ENCODE measurements around the gene SMTNL2.

Gene SMTNL2

DNA sequence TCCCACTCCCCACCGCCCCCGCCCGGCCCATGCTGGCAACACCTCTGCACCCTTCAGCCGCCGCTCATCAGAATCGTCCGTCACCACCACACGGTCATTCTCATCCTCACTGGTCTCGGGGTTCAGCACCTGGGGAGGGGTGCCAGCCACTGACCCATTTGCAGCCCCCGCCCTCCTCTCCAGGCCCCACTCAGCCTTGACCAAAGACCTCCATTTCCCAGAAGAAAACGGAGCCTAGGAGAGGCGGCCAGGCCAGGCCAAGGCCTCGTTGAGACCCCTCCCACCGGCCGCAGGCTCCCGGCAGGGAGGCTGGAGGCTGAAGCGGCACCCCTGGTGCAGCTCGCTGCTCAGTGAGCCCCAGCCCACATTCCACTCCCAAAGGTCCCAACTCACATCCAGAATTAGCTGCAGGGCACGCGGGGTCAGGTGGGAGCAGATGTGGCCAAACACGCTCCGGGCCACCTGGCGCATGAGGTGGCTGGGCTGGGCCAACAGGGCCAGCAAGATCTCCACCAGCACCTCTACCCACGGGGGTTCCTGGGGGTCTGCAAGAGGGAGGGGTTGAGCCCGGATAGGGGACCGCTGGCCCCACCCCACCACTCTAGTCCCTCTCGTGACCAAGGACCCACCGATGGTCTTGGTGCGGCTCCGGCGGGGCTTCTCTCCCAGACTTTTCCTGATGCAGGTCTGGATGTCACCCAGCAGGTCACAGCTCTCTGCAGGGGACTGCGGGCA, 38.9 kb upstream of the SMTNL2 start:
- no peak for DNase-seq (ENCODE audit: low spot score)

DNA sequence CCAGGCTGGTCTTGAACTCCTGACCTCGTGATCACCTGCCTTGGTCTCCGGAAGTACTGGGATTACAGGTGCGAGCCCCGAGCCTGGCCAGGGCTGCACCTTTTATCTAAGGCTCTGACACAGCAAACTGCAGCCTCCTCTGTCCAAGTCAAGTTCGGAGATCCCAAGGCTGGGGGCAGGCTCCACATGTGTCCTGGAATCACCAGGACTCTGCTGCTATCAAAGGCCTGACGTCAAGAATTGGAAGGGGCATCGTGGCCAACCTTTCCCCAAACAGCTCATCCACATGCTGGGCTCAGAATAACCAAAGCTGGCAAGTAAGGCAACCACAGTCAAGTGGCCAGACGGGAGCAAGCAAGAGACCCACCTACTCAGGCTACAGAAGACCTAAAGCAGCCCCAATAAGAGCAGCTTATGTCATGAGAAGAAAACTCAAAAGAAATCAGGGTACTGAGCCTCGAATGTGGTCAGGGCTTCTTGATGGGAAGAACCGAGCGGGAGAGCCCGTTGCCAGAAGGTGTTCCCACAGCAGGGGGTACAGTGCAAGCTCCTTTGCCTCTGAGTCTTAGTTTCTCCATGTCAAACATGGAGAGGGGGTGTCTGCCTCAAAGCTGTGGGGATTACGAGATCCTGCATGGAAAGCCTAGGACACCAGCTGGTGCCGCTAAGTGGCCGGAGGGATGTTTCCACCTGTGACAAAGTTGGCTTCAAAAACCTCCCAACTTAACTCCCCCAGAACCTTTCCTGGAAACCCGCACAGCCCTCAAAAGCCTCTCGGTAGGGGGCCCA, 37.0 kb upstream of the SMTNL2 start:
- DNase-seq (ENCODE audit: low spot score): no peak

DNA sequence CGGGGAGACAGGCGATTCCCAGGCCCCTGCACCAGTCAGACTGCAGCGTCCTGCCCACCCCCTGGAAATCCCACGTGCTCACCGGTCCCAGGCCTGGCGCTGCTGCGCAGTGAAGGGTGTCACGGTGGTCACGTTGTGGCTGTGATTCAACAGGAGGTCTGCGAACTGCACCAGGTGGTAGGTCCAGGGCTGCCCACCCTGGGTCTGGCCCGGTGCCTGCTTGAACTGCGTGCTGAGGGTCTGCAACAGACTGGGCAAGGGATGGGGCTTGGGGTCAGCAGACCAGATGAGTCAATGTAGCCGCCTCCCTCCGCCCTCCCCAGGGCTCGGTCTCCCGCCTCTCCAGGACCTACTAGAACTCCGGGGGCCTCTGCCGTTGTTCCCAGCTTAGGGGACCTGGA, 36.3 kb upstream of the SMTNL2 start:
- DNase-seq (ENCODE audit: low spot score): no peak

DNA sequence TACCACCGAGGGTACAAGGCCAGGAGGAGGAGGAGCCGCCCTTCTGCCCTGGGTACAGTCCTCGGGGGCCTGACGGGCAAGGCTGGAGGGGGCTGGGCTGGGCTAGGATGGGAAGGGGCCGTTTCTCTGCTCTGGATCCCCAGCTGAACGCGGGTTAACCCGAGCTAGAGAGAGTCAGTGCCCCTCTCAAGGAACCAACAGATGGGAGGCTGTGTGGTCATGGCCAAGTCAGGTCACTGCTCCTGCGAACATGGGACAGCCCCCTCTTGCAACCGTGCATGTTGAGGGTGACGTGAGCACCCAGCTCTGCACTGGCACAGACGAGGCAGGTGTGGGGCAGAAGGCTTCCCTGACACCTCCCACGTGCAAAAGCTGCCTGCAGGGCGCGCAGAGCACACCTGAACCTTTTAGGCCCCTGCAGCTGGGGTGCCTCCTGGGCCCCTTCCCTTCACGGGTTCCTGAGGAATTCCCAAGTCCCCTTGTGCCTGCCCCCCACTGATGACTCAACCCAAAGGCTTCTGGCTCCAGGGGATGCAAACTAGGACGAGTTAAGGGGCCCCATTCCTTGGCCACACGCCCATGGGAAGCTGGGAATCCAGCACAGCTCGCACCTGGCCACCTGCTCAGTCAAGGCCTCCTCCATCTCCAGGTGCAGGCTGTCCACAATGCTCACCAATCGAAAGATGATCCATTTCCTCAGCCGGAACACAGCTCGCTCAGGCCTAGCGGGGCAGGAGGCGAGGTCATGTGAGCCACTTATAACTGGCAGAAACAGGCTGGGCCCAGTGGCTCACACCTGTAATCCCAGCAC, 35.4 kb upstream of the SMTNL2 start:
- DNase-seq (ENCODE audit: low spot score): no peak

DNA sequence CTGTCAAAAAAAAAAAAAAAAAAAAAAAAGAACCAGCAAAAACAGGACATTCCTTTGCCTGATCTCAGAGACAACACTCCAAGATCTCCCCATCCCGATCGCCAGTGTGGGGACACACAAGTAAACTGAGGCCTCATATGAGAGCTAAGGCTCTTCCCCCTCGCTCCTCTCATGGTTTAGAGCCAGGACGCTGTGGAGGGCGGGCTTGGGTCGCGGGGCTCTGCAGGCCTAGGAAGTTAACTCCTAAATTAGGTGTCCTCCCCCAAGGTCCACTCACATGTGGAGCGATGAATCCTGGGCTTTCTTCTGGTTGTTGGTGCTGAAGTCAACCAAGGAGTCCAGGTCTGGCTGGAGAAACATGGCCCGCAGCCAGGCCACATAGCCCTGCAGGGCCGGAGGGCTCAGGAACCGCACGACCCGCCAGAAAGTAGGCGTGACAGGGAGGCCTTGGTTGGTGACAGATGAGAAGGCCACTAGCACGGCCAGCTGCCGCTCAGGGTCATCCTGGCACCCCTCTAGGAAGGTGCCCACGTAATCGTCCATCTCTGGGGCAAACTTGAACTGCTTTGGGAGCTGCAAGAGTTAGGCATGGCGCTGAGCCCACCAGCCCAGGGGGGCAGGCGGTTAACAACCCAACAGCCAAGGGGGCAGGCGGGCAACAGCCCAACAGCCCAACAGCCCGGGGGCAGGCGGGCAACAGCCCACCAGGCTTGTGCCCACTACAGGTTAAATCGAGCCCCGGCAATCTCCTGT, 34.4 kb upstream of the SMTNL2 start:
- no peak for DNase-seq (ENCODE audit: low spot score)

DNA sequence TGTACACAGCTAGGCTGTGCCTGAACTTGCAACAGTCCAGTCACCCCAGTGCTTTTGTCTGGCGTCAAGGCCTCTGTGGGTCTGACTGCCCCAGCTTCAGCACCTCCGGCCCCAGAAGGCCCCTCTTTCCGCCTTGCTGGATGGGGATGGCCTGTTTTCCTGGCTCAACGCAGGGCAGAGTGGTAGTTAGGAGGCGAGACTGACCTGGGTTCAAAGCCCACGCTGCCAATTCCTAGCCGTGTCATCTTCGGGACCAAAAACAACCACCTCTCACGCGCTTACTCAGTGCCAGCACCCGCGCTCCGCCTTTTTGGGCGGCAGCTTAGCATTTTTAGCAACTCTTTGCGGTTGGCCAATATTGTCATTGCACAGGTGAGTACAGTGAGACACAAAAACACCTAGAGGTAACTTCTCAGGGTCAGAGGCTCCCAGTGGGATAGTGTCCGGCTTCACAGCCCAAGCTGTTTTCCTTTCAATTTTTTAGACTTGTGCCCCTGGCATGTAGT, 33.7 kb upstream of the SMTNL2 start:
- DNase-seq (ENCODE audit: low spot score): no peak

DNA sequence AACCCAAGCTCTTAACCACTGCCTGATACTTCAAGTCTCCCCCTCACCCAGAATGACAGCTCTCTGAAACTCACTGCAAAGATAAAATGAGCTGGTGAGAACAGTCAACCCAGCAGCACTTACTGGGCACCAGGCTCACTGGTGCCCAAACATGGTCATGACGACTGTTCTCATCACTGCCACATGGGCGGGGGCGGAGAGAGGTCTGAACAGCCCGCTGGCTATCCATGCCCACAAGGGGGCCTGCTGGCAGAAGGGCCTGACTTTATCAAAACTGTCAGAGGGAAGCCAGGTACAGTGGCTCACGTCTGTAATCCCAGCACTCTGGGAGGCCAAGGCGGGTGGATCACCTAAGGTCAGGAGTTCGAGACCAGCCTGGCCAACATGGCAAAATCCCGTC, 33.2 kb upstream of the SMTNL2 start:
- DNase-seq (ENCODE audit: low spot score): no peak

DNA sequence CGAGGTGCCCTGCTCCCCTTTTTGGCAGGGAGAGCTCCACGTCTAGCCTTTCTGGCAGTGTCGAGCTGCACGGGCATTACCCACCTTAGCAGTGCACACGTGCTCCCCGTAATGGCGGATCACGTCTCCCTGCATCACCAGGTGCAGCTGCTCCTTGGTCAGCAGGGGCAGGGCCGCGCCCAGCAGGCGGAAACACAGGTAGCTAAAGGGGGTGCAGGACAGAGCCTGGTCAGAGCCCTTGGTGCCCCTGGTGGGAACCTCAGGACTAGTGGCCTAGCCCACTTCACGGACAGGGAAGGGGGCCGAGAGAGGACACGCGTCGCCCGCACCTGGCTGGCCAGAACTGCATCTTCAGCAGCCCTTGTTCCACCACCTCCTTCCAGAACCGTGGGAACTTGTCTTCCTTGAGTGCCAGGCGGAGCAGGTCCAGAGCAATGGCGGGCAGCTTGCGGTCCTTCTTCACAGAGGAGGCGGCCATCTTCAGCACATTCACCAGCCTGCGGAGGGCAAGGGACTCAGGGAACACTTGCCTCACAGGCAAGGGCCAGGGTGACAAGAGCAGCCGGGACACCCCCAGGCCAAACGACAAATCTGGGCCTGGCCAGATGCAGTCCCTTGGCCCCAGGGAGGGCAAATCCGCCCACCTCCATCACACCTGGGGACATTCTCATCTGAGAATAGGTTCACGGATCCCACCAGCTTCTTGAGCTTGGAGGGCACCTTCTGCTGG, 32.4 kb upstream of the SMTNL2 start:
- no peak for DNase-seq (ENCODE audit: low spot score)

DNA sequence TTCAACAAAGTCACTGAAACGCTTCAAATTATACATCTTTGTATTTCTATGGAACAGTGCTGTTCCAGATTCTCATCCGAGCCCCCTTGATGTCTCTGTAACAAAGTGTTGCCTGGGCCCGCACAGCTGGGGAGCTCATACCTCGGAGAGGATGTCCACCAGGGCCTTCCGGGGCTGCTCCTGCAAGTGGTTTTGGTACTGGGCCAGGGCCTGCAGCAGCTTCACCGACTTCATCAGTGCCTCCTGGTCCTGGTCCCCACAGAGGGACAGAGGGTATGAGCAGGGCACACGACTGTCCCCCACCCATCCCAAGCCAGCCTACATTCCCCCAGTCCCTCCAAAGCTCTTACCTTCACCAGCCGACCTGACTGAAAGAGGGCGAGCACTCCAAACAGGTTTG, 30.7 kb upstream of the SMTNL2 start:
- no peak for DNase-seq (ENCODE audit: low spot score)

DNA sequence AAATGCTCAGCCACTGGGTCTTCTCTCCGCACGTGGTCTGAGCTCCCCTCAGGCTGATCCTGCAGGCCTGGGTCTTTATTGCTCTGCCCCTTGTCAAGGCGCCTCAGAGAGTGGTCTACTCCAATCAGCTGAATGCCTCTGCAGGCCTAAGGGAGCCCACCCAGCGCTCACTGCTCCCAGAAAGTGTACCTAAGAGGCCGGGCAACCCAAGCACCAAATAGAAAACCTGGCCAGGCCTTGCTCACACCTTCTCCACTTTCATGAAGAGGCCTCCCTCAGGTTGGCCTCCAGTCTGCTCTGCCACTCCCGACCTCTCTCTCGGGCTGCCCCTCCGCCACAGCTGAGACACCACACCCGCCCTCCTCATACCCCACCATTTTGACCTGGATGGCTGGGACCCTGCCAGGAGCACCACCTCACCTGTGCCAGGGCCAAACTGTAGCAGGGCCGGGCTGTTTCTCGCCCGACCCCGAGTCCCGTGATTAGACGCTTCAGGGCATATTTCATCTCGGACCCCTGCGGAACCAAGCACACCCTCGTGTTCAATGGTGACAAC, 29.8 kb upstream of the SMTNL2 start:
- no peak for DNase-seq (ENCODE audit: low spot score)

DNA sequence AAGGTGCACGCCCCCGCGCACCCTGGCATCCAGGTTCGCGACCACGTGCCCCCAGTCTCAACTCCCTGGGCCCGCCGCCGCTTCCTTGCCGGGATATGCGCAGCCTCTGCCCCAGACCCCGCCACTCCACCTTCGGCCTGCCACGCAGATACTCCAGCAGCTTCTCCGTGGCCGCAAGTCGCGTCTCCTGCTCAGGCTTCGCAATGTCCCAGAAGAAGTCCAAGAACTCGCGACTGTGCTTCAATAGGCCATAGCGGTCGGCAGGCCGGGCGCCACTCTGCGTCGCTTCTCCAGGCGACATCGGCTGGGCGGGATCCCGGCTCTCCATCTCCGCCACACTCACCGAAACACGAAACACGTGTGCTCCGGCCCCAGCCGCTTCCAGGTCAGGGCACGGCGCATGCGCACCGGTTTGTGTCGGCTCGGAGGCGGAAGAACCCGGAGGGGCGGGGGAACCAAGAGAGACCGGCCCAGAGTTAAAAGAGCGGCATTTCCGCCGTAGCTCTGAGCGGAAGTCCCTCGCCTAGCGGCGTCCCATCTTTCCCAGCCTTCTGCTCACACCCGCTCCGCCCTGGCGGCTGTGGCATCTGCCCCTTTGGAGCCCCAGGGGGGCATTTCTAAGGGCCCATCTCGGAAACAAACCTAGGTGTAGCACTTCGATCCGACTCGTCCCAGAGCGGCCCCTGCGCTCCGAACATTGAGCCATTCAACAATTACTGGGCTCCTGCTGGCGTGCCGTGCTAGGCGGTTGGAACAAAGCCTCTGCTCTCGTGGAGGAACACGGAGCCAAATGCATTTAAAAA, 29.1 kb upstream of the SMTNL2 start, which contains the start of gene MYBBP1A:
Gene MYBBP1A (minus strand): TSS at position 388 of the 803 bp plus-strand sequence. CDS start 60 bp downstream, at position 328.
- DNase-seq (ENCODE audit: low spot score): peak; percentile 98

DNA sequence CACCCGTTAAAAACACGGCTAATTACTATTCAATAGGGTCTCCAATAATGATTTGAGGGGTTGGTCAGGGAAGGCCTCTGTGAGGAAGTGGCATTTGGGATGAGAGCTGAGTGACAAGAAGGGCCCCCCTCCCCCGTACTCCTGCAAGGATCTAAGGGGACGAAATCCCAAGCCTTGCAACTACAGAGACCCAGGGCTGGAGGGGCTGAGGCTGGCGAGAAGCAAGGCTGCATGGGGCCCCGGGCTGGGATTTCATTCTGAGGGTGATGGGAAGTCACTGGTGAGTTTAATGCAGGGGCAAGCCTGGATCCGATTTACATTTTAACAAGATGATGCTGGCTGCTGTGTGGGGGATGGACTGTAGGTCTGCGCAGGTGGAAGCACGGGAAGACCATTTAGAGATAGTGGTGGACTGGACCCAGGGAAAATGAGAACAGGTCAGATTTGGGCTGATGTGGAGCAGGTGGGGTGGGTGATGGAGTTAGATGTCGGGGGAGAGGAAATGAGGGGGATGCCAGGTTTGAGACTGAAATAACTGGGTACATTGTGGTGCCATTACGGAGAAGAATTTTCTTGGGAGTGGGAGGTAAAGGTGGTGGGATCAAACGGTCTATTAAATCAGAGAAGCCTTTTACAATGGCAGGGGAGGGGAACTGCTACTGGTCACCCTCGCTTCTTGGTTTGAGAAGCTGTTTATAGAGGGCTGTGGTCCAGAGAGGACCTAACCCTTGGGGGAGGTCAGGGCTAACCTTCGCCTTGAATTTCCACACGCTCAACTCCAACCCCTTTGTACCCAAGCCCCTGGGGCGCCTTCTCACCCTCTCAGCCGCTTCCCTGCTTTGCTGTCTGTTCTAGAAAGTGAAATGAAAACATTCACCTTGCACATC, 28.2 kb upstream of the SMTNL2 start:
- no peak for DNase-seq (ENCODE audit: low spot score)

DNA sequence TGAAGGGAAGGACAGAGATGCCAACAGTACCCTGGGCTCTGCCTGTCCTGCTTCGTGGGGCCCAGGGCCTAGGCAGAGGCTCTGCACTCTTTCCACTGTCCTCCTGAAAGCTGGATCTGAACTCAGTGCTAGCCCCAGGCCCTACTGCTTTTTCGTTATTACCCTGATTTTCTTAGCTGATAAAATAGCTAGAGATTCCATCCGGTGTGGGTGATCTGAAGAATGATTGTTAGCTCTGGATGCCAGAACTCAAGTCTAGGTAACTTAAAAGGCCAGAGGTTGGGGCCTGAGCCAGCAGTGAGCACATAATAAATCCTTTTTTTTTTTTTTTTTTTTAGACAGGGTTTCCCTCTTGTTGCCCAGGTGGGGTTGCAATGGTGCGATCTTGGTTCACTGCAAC, 27.3 kb upstream of the SMTNL2 start:
- no peak for DNase-seq (ENCODE audit: low spot score)

DNA sequence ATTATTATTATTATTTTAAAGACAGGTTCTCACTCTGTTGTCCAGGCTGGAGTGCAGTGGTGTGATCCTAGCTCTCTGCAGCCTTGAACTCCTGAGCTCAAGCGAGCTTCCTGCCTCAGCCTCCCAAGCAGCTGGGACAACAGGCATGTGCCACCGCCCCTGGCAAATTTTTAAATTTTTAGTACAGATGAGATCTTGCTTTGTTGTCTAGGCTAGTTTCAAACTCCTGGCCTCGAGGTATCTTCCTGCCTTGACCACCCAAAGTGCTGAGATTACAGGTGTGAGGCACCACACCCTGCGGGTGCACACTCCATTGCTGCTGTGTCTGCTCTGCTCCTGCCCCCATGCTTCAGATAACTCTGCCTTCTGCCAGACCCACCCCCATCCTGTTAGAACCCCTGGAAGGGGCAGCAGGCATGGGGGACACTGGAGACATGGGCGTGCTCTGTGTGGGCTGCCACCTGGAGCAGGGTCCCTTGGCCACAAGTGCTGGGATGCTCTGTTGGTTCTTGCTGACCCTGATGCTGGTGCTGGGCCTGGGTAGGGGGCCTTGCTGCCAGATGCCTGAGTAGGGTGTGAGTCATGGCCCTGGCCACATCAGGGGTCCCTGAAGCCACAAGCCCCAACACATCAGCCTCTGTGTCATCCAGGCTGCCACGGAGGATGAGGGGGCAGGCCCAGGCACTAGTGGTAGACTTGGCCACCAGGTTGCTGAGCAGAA, 26.5 kb upstream of the SMTNL2 start:
- no peak for DNase-seq (ENCODE audit: low spot score)

DNA sequence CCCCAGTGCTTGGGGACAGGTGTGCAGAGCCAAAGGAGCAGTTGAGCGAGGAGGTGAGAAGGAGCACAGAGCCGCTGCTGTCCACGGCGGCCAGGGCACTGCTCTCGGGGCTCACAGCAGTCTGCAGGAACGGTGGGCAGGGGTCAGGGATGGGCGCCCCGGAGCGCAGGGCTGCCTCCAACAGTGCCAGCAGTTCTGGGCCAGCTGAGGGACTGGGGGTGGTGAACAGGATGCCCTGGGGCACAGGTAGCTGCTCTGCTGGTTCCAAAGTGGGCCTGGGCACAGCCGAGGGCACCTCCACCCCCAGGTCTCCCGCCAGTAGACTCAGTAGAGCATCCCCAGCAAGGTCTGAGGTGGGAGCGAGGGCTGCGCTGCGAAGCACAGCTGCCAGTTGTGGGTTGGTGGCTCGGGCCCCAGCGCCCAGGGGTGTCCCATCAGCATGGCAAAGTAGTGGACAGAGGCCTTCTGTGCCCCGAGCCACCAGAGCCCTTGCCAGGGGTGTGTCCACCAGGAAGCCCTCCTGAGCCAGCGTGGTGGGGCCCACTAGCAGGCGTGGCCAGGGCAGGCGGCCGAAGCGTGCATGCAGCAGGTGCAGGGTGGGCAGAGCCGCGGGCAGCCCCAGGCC, 25.9 kb upstream of the SMTNL2 start:
- no peak for DNase-seq (ENCODE audit: low spot score)

DNA sequence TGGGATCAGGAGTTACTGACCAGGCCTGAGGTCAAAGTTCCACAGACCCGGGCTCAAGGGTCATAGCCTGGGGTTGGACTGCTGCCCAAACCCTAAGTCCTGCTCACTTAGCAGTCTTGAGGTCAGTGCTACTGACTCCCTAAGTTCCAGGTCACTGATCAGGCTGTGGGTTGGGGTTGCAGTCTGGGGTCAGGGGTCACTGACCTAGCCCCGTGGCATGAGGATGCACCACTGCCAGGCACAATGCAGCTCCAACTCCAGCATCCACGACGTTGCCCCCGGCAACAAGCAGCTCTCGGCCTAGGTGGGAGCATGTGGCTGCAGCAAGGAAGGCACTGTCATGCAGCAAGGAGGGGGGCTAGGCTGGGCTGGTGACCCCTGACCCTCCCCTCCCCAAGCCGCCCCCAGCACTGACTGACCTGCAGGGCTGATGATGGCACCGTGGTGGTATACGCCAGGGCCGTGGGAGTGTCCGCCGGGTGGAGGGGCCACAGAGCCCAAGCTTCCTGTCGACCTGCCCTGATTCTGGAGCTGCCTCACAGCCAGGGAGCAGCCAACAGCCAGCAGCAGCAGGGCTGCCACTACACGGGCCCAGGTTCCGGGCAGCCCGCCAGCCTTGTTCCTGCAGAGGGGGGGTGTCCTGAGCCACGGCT, 25.1 kb upstream of the SMTNL2 start:
- DNase-seq (ENCODE audit: low spot score): no peak

DNA sequence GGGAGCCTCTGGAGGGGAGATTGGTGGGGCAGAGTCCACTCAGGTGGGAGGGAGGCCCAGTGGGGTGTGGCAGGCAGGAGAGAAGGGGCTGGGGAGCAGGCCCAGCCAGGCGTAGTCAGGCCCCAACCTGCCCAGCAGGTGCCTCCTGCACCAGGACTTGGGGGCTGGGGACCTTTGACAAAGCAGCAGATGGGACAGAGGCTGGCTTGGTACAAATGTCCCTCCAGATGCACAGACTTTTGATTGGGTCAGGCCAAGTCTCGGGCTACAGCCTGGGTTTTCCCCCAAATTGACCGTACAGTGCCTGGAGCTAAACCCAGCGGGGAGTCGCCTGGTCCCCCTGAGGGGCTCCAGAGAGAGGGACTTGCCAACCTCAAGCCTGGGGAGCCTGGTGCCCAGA, 24.4 kb upstream of the SMTNL2 start:
- no peak for DNase-seq (ENCODE audit: low spot score)
